ENCODE measurements around the gene SIDT2.

Gene SIDT2

DNA sequence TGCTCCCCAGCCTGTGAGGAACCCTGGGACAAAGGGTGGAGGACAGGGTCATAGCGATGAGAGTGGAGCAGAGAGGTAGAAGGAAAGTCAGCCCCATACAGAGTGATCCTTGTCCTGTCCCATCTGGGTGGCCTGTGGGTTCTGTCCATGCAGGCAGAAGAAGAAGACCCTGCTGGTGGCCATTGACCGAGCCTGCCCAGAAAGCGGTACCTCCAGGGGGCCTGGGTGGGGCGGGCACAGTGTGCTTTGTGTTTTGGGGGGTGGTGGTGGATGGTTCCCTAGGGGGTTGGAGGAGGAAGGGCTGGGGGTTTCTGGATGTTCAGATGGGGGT lies 7.9 kb downstream of the SIDT2 start:
- in situ Hi-C loops (cut with HindIII; ENCODE audit: low pct_ligation_motif_present, low pct_unique_long_range_greater_than_20kb, low sequenced_read_pairs): no loop called here
- no peak for DNase-seq

DNA sequence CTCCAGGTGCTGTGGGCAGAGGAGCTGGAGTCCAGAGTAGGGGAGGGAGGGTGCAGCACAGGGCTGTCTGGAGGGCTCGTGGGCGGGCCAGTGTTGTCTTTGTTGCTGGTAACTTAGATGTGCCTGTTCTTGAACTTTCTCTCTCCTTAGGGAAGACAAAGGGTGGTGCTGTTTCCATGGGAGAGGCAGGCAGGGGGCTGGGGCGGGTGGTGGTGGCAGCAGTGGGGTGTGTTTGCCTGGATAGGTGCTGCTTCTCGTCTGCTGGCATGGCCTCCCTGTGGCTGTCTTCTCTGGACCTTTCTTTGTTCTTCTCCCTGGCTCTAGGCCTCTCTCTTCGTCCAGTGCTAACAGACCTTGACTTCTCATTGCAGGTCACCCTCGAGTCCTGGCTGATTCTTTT lies 8.5 kb downstream of the SIDT2 start:
- no peak for DNase-seq
- in situ Hi-C loops (cut with HindIII; ENCODE audit: low pct_ligation_motif_present, low pct_unique_long_range_greater_than_20kb, low sequenced_read_pairs): no loop called here

DNA sequence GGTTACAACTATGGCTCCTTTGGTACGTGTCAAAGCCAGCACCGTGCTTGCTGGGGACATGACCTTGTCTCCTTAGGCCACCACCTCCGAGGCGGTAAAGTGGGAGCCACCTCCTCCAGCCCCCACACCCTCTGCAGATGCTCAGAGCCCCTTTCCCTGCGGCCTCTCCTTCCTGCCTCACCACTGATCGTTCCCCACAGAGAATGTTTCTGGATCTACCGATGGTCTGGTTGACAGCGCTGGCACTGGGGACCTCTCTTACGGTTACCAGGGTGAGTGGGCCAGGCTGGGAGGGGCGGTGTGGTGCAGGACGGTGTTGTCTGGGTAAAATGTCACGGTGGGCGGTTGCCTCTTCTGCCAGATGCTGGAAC lies 8.9 kb downstream of the SIDT2 start:
- in situ Hi-C loops (cut with HindIII; ENCODE audit: low pct_ligation_motif_present, low pct_unique_long_range_greater_than_20kb, low sequenced_read_pairs): no loop called here
- no peak for DNase-seq

DNA sequence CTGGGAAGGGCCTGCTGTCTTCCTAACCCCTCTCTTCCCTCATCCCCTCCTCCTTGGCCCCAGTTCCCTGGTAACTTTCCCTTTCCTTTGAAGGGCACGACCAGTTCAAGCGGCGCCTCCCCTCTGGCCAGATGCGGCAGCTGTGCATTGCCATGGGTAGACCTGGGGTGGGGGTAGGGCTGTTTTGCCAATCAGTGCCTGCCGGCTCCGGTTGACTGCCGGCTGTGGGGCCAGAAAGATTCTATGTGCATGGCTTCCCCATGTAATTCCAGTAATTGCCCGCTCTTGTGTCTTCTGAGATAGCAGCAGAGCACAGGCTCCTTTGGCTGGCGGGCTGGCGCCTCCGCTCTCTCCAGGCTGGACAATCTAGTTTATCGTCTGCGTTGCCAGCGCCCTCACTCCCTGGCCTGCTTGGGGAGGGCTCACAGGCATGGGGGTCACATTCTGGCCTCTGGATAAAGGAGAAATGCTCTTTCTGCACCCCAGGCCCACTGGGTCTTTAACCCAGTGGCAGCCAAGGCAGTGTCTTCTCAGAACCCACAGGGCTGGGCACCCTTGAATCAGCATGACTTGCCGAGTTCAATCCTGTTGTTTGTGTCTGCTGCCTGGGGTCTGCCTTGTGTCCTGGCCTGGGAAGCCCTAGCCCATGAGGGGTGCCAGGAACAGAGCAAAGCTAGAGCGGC lies 9.4 kb downstream of the SIDT2 start:
- no peak for DNase-seq
- in situ Hi-C loops (cut with HindIII; ENCODE audit: low pct_ligation_motif_present, low pct_unique_long_range_greater_than_20kb, low sequenced_read_pairs): no loop called here

DNA sequence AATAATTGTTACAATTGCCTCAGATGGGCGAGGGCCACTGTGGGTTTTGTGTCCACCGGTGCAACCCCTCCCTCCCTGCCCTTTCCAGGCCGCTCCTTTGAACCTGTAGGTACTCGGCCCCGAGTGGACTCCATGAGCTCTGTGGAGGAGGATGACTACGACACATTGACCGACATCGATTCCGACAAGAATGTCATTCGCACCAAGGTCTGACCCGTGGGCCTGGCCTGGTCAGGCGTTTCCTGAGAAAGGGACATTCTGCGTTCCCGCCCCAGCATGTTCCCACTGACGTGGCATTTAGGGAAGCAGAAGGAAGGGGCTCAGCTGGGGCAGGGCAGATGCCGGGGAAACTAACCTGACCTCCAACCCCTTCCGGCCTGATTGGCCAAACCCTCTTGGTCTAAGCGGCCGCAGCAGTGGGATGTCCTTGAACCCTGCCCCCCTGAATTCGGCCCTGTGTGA lies 10.1 kb downstream of the SIDT2 start:
- in situ Hi-C loops (cut with HindIII; ENCODE audit: low pct_ligation_motif_present, low pct_unique_long_range_greater_than_20kb, low sequenced_read_pairs): no loop called here
- DNase-seq: no peak

DNA sequence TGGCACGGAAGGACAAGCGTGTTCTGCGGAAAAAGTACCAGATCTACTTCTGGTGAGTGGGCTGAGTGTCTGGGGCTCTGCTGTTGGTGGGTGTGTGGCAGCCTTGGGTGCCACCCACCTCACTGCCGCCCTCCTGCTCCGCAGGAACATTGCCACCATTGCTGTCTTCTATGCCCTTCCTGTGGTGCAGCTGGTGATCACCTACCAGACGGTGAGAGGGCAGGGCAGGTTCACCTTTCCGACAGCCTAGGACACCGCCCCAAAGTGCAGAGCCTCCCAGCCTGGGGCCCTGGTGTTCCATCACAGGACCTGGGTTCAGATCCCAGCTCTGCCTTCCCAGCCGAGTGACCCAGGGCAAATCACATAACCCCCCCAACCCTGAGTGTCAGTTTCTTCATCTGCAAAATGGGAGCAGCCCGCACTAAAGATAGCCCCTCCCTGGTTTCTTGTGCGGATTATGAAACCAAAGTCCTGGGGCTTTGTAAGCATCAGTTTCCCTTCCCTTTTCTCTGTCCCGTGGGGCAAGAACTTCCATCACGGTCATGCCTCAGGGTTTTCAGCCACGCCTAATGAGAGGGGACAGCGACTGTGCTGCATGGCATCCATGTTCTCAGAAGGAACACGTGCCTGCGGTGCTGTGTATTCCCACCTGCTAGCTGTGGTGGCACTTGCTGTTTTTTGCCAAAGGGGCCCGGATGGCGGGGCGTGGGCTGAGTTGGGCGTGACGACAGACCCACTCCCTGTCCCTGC lies 10.8 kb downstream of the SIDT2 start:
- no peak for DNase-seq
- in situ Hi-C loops (cut with HindIII; ENCODE audit: low pct_ligation_motif_present, low pct_unique_long_range_greater_than_20kb, low sequenced_read_pairs): no loop called here

DNA sequence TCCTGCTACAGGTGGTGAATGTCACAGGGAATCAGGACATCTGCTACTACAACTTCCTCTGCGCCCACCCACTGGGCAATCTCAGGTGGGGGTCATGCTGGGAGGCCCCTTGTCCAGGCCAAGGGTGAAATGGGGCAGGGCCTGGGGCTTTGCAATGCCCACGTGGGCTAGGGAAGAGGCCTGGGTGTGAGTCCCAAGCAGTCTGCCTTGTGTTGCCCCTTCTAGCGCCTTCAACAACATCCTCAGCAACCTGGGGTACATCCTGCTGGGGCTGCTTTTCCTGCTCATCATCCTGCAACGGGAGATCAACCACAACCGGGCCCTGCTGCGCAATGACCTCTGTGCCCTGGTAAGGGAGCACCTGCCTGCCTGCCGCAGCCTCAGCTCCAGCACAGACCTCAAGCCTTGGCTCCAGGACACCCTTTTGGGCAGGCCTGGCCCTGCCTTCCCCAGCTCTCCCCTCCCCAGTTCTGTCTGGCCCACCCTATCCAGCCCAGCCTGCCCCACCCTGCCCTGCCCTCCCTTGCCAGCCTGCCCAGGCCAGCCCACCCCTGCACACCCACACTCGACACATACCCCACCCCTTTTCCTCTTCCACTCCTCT lies 11.5 kb downstream of the SIDT2 start:
- no peak for DNase-seq
- in situ Hi-C loops (cut with HindIII; ENCODE audit: low pct_ligation_motif_present, low pct_unique_long_range_greater_than_20kb, low sequenced_read_pairs): no loop called here

DNA sequence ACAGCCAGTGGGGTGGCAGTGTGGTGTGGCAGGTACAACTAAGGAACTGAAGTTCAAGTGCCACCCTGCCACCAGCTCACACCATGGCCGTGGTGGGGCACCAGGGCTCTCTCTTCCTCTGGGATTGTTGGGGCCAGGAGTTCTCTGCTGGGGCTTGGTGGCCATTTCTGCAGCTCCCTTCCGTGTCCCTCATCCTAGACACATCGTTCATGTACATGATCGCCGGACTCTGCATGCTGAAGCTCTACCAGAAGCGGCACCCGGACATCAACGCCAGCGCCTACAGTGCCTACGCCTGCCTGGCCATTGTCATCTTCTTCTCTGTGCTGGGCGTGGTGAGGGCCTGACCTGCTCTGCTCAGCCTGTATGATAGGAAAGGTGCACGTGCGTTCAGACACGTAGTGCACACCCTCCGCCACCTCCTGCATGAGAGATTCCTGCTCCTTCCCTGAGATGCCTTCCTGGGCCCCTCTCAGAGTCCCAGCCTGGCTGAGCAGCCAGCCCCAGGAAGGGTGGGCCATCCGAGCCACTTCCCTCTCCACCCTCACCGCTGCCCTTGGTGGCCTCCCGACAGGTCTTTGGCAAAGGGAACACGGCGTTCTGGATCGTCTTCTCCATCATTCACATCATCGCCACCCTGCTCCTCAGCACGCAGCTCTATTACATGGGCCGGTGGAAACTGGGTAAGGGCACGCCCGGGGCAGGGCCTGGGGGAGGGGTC lies 13.3 kb downstream of the SIDT2 start:
- DNase-seq: no peak
- in situ Hi-C loops (cut with HindIII; ENCODE audit: low pct_ligation_motif_present, low pct_unique_long_range_greater_than_20kb, low sequenced_read_pairs): no loop called here

DNA sequence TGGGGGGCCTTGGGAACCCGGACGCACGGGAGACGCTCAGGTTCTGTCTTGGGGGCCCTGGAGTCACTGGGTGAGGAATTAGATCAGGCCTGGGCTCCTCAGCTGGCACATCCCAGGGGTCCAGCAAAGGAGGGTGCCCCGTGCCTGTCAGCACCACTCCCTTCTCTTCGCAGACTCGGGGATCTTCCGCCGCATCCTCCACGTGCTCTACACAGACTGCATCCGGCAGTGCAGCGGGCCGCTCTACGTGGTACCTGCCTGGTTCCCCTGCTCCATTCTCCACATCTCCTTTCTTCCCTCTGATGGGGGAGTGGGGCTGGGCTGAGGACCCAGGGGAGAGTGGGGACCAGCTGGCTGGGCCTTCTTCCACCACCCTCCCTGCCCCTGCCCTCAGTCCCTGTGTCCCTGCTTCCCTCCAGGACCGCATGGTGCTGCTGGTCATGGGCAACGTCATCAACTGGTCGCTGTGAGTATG lies 13.9 kb downstream of the SIDT2 start:
- DNase-seq: no peak
- in situ Hi-C loops (cut with HindIII; ENCODE audit: low pct_ligation_motif_present, low pct_unique_long_range_greater_than_20kb, low sequenced_read_pairs): no loop called here

DNA sequence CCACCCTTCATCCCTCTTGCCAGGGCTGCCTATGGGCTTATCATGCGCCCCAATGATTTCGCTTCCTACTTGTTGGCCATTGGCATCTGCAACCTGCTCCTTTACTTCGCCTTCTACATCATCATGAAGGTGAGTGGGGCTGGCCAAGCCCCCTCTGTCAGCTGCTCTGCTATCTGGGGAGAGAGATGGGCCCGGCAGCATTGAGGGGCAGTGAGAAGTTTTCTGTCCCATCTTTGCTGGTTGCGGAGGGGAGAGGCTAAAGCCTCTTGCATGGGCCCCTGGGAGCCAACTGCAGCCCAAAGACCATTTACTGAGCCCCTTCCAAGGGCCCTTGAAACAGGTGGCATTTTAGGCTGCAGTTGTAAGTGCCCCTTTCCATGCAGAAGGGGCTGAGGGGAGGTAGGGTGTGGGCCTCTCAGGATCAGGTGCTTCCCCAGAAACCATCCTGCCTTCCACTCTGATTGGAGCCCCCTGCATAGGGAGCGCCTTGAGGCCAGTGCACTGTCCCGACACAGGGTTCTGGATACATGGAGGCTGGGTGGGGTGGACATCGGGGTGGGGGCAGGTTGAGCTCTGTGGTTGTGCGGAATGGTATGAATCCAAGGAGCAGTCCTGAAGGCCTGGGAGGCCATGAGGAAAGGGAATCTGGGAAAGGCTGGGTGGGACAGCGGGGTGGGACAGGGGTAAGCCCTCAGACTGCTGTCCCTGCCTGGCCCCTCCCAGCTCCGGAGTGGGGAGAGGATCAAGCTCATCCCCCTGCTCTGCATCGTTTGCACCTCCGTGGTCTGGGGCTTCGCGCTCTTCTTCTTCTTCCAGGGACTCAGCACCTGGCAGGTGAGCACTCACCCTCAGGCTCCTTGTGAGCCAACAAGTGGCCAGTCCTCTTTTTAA lies 14.8 kb downstream of the SIDT2 start:
- no peak for DNase-seq
- in situ Hi-C loops (cut with HindIII; ENCODE audit: low pct_ligation_motif_present, low pct_unique_long_range_greater_than_20kb, low sequenced_read_pairs): no loop called here

DNA sequence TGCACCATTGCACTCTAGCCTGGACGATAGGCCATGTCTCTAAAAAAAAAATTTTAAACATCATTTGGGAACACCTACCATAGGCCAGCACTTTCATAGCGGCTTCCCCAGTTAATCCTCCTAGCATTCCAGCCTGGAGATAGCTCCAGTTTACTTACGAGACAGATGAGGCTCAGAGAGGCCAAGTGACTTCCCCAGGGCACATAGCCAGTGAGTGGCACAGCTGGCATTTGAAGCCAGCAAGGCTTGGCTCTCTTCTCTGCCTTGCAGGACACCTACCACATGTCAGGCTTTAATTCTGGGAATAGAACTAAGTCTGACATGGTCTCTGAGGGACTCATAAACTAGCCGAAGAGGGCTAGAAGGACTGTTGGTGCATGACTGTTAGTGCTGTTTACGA lies 15.7 kb downstream of the SIDT2 start:
- in situ Hi-C loops (cut with HindIII; ENCODE audit: low pct_ligation_motif_present, low pct_unique_long_range_greater_than_20kb, low sequenced_read_pairs): no loop called here
- no peak for DNase-seq

DNA sequence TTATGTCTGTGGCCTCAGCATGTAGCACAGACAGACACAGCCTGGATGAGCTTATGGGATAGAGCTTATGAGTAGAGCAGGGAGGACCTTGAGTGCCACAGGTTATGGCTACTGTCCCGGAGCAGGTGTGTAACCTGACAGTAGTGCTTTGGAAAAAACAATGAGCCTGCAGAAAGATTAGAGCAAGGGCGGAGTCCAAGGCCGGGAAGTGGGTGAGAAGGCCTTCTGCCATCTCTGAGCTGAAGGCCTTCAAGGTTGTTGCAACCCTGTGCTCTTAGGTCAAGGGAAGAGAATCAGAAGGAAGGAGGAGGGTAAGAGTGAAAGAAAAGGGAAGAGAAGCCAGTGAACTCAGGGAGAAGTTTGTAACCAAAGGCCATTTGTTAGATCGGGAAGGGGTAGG lies 16.7 kb downstream of the SIDT2 start:
- DNase-seq: no peak
- in situ Hi-C loops (cut with HindIII; ENCODE audit: low pct_ligation_motif_present, low pct_unique_long_range_greater_than_20kb, low sequenced_read_pairs): no loop called here

DNA sequence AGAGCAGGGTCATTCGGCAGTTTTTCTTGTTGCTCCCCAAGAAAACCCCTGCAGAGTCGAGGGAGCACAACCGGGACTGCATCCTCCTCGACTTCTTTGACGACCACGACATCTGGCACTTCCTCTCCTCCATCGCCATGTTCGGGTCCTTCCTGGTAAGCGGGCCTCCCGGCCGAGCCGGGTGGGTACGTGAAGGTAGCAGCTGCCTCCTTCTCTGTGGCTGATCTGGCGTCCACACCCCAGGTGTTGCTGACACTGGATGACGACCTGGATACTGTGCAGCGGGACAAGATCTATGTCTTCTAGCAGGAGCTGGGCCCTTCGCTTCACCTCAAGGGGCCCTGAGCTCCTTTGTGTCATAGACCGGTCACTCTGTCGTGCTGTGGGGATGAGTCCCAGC lies 17.2 kb downstream of the SIDT2 start:
- DNase-seq: no peak
- in situ Hi-C loops (cut with HindIII; ENCODE audit: low pct_ligation_motif_present, low pct_unique_long_range_greater_than_20kb, low sequenced_read_pairs): no loop called here

DNA sequence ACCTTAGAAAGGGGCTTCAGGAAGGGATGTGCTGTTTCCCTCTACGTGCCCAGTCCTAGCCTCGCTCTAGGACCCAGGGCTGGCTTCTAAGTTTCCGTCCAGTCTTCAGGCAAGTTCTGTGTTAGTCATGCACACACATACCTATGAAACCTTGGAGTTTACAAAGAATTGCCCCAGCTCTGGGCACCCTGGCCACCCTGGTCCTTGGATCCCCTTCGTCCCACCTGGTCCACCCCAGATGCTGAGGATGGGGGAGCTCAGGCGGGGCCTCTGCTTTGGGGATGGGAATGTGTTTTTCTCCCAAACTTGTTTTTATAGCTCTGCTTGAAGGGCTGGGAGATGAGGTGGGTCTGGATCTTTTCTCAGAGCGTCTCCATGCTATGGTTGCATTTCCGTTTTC lies 18.5 kb downstream of the SIDT2 start:
- in situ Hi-C loops (cut with HindIII; ENCODE audit: low pct_ligation_motif_present, low pct_unique_long_range_greater_than_20kb, low sequenced_read_pairs): no loop called here
- DNase-seq: no peak

DNA sequence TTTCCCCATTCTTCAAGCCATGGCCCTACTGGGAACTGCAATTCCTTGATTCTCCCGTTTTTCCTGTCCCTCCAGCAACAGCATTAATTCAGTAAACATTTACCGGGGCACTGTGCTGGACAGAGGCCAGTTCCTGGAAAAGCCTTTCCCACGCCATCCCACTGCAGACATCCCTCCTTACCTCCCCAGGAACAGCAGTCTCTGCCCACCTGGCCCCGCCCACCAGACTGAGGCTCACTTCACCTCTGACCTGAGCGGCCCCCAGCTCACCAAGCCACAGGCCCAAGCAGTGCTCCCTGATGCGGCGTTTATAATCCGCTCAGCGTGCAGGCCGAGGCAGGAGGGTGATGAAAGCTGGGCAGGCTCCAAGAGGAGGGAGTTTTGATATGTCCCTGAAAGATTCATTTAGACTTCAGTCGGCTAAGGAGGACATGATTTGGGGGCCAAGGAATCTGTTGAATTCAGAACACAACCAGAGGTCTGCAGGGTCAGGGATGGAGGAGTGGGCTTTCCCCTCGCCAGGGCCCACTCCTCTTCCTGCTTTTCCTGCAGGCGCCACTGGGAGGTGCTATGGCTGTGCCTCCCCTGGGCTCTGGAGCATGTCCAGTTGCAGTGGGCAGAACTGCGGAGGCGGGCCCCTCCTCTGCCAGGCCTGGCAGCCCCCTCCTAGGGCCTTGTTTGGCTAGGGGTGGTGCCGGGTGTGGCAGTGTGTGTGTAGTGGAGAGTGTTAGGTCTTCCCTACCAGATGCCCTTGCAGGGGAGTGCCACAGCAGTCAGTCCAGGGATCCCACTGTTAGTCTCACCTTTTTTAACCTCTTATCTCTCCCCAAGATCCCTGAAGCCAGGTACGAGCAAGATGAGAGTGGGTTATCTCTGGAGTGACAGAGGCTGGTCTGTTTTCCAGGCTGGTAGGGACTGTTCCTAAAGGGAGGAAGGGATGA lies 19.2 kb downstream of the SIDT2 start:
- DNase-seq: peak; percentile 27
- in situ Hi-C loops (cut with HindIII; ENCODE audit: low pct_ligation_motif_present, low pct_unique_long_range_greater_than_20kb, low sequenced_read_pairs): no loop called here

DNA sequence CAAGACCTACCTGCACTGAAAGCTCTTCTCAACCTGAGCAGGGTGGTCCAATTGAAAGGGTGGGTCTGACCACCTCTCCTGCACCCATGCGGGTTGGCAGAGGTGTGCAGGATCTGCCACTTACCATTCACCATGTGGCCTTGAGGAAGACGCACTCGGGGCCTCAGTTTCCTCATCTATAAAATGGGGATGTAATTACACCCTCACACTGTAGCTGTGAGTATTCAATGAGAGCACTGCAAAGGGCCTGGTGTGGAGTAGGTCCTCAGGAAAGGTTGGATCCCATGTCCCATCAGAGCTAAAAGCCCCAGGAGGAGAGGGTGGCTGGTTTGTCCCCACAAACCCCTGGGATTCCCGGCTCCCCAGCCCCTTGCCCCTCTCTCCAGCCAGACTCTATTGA lies 20.1 kb downstream of the SIDT2 start:
- no peak for DNase-seq
- in situ Hi-C loops (cut with HindIII; ENCODE audit: low pct_ligation_motif_present, low pct_unique_long_range_greater_than_20kb, low sequenced_read_pairs): no loop called here

DNA sequence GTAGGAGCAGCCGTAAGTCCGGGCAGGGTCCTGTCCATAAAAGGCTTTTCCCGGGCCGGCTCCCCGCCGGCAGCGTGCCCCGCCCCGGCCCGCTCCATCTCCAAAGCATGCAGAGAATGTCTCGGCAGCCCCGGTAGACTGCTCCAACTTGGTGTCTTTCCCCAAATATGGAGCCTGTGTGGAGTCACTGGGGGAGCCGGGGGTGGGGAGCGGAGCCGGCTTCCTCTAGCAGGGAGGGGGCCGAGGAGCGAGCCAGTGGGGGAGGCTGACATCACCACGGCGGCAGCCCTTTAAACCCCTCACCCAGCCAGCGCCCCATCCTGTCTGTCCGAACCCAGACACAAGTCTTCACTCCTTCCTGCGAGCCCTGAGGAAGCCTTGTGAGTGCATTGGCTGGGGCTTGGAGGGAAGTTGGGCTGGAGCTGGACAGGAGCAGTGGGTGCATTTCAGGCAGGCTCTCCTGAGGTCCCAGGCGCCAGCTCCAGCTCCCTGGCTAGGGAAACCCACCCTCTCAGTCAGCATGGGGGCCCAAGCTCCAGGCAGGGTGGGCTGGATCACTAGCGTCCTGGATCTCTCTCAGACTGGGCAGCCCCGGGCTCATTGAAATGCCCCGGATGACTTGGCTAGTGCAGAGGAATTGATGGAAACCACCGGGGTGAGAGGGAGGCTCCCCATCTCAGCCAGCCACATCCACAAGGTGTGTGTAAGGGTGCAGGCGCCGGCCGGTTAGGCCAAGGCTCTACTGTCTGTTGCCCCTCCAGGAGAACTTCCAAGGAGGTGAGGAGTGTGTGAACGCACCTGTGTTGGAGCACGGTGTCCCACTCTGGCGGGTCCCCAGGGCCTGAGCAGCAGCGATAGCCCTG lies 20.7 kb downstream of the SIDT2 start, which contains the start of gene TAGLN:
TAGLN (plus strand) TSS at position 318 of the 863 bp plus-strand sequence. CDS start 3,644 bp downstream, outside the sequence.
- in situ Hi-C loops (cut with HindIII; ENCODE audit: low pct_ligation_motif_present, low pct_unique_long_range_greater_than_20kb, low sequenced_read_pairs): no loop called here
- DNase-seq: peak; percentile 68
